NOMO-1 treated with dmso at 0.1 percent for 144 hours (cell line): ENCODE data around the gene OPHN1.

ENCODE experiments used
- DNase-seq: peaks from one replicate; lab custom pipeline; 2025; ENCODE audit not compliant: unreplicated experiment; lab: John Stamatoyannopoulos, UW

The OPHN1 gene

GRCh38 chrX:68183612-68184214, 249.6 kb downstream of the OPHN1 start:
- DNase-seq, result no peak

- DNase-seq, result no peak
Observed at GRCh38 chrX:68180579-68180978, 252.7 kb downstream of the OPHN1 start.

GRCh38 chrX:68179355-68179754, 253.9 kb downstream of the OPHN1 start:
- no peak for DNase-seq

GRCh38 chrX:68177542-68177941, 255.8 kb downstream of the OPHN1 start:
- no peak for DNase-seq

GRCh38 chrX:68175562-68175961, 257.7 kb downstream of the OPHN1 start:
- DNase-seq, result no peak

- no peak for DNase-seq
Observed at GRCh38 chrX:68163441-68163840, 269.9 kb downstream of the OPHN1 start.

GRCh38 chrX:68147848-68148247, 285.4 kb downstream of the OPHN1 start:
- no peak for DNase-seq

- DNase-seq, result no peak
Observed at GRCh38 chrX:68146054-68146453, 287.2 kb downstream of the OPHN1 start.

GRCh38 chrX:68139791-68140190, 293.5 kb downstream of the OPHN1 start:
- DNase-seq, result no peak

GRCh38 chrX:68133181-68133580, 300.1 kb downstream of the OPHN1 start:
- DNase-seq, result no peak

GRCh38 chrX:68132749-68133148, 300.5 kb downstream of the OPHN1 start:
- no peak for DNase-seq

- DNase-seq, result no peak
Observed at GRCh38 chrX:68121835-68122234, 311.5 kb downstream of the OPHN1 start.

- no peak for DNase-seq
Observed at GRCh38 chrX:68121371-68121770, 311.9 kb downstream of the OPHN1 start.

GRCh38 chrX:68115371-68115770, 317.9 kb downstream of the OPHN1 start:
- DNase-seq, result no peak

- peak; percentile 69 for DNase-seq
Observed at GRCh38 chrX:68114573-68115129, 318.6 kb downstream of the OPHN1 start.

- DNase-seq, result no peak
Observed at GRCh38 chrX:68113837-68114572, 319.3 kb downstream of the OPHN1 start.

- DNase-seq, result no peak
Observed at GRCh38 chrX:68112321-68112720, 321.0 kb downstream of the OPHN1 start.

- DNase-seq, result no peak
Observed at GRCh38 chrX:68109162-68109561, 324.1 kb downstream of the OPHN1 start.

- DNase-seq, result no peak
Observed at GRCh38 chrX:68098431-68098830, 334.9 kb downstream of the OPHN1 start.

GRCh38 chrX:68090266-68090665, 343.0 kb downstream of the OPHN1 start:
- no peak for DNase-seq

GRCh38 chrX:68087526-68087925, 345.8 kb downstream of the OPHN1 start:
- no peak for DNase-seq

GRCh38 chrX:68086709-68087108, 346.6 kb downstream of the OPHN1 start:
- no peak for DNase-seq
